Caco-2 (cell line): ENCODE results near the gene TTC9. TPM values are rescaled to one million over a fixed set of nuclear protein-coding genes. Genes with fewer than 3 reads are reported as not detected.

ENCODE experiments used
- BruUV-seq: library from RNA; stranded (reverse); fragments of 400-500 nt; replicated peaks from 2 replicates; lab custom pipeline; 2021; lab: Mats Ljungman, UMichigan
- CTCF ChIA-PET: fragments of 300-600 bp; sonication (Branson Sonifier 250); formaldehyde crosslinking; loops from one replicate; lab custom pipeline; 2022; ENCODE audit warnings: antibody characterized with exemption; lab: Charles Lee
- POLR2A ChIA-PET: fragments of 300-600 bp; sonication (Branson Sonifier 250); formaldehyde crosslinking; loops from one replicate; lab custom pipeline; 2022; ENCODE audit warnings: antibody characterized with exemption; lab: Charles Lee
- DNase-seq, 2 experiments: peaks; one replicate each; pipeline versions ENCODE4 v3.0.0 to v3.0.0-alpha.2; 2020 to 2022
- H3K27me3 ChIP-seq: replicated peaks from 2 replicates; pipeline ENCODE4 v1.6.0; 2011; ENCODE audit warnings: low read length; ENCODE audit not compliant: control insufficient read depth, insufficient read depth
- H3K36me3 ChIP-seq: 2 replicates; pipeline ENCODE4 v1.5.1; 2011; ENCODE audit warnings: low read length; ENCODE audit not compliant: control insufficient read depth, insufficient read depth
- H3K4me1 ChIP-seq: fragments of 250-450 bp; sonication (Bioruptor Pico); 2 replicates; pipeline ENCODE4 v1.5.1; 2020; ENCODE audit warnings: mild to moderate bottlenecking
- H3K4me3 ChIP-seq: 2 replicates; pipeline ENCODE4 v1.5.1; 2011; ENCODE audit warnings: low read depth, mild to moderate bottlenecking, control low read depth, low read length
- H3K9me3 ChIP-seq: fragments of 250-450 bp; sonication (Bioruptor Pico); 2 replicates; pipeline ENCODE4 v1.5.1; 2020; ENCODE audit warnings: mild to moderate bottlenecking, moderate library complexity
- H3K27ac Mint-ChIP-seq: one replicate; pipeline ENCODE4 v1.8.0; 2022; ENCODE audit warnings: mixed read lengths; ENCODE audit not compliant: unreplicated experiment
- H3K27me3 Mint-ChIP-seq: one replicate; pipeline ENCODE4 v1.8.0; 2022; ENCODE audit warnings: mixed read lengths; ENCODE audit not compliant: insufficient read depth, unreplicated experiment
- H3K36me3 Mint-ChIP-seq: one replicate; pipeline ENCODE4 v1.8.0; 2022; ENCODE audit warnings: mild to moderate bottlenecking, mixed read lengths; ENCODE audit not compliant: insufficient read depth, unreplicated experiment
- H3K4me1 Mint-ChIP-seq: one replicate; pipeline ENCODE4 v1.8.0; 2022; ENCODE audit warnings: low read depth, mixed read lengths; ENCODE audit not compliant: unreplicated experiment
- H3K4me3 Mint-ChIP-seq: one replicate; pipeline ENCODE4 v1.8.0; 2022; ENCODE audit warnings: mild to moderate bottlenecking, moderate library complexity, mixed read lengths; ENCODE audit not compliant: unreplicated experiment
- H3K9me3 Mint-ChIP-seq: one replicate; pipeline ENCODE4 v1.8.0; 2022; ENCODE audit warnings: mixed read lengths; ENCODE audit not compliant: unreplicated experiment
- intact Hi-C: fragments of 100-400 bp; cut with micrococcal nuclease; formaldehyde crosslinking; loops from one replicate; pipeline ENCODE4 v1.10.0; 2022; ENCODE audit not compliant: unreplicated experiment
- total RNA-seq: library from RNA; stranded (reverse); gene quantifications from 2 replicates; pipeline ENCODE4 v1.2.3, GENCODE V29; 2022
- TF ChIP-seq, protein P1 (sequence below), 2 experiments: fragments of 200-600 bp in 1 of 2; IDR thresholded peaks; 1 replicate in 1 of 2; 2 replicates in 1 of 2; pipeline versions ENCODE4 v1.5.1 to v1.8.0; 2011 to 2022; ENCODE audit warnings: antibody characterized with exemption in 1 of 2, control low read depth in 1 of 2, inconsistent platforms in 1 of 2, low read depth in 1 of 2, low read length in 1 of 2, mild to moderate bottlenecking in 1 of 2, moderate library complexity in 1 of 2; ENCODE audit not compliant: insufficient read depth in 1 of 2, severe bottlenecking in 1 of 2, unreplicated experiment in 1 of 2

Gene TTC9
- total RNA-seq, 1 experiment from 2014 or later = 4.6 TPM

DNA sequence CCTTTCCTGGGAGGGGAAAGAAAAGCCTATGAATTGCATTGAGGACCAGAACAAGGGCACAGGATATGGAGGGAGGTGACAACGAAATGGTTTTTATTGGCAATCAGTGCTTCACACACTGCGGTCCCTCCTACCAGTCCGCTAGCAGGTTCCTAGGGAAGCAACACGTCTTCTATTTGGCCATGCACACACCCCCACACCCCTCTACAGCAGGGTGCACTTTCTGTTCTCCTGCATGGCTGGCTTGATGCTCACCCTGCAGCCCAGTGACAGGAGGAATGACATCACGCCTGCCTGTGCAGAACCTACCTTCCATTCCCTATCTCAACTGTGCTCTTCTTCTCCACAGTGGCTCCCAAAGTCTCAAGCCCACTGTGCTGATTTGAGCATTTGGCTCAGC, 57.9 kb downstream of the TTC9 start:
- CTCF ChIA-PET = no interaction called here

DNA sequence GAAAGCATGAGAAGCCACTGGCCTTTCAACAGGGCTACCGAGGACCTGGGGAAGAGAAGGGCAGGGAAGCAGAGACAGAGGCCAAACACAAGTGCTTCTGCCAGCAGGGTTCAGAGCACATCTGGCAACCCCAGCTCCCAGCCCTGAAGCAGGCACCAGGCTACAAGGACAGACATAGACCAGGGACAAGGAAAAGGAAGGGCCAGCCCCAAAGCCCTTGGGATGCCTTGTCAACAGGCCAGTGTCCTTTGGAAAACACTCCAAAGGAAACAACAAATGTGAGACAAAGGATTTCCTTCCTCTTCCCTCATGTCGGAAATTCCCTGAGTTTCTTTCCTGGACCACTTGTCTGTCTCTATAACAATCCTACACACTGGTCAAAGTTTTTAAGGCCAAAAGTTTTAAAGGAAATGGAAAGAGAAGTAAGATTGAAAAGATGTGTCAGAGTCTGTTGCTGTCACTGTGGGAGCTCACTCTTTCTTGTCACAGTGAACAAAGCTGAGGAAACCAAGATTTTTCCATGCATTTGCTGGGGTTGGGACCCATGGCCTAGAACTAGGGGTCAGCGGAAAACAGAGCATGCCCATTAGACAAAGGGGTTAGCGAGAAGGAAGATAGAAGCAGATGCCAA, 59.4 kb downstream of the TTC9 start:
- CTCF ChIA-PET = interaction anchor here (0.7 kb wide), 1 partner anchor 615 kb away, joined by 14 read pairs; no protein-coding TSS in a partner anchor
- Mint-ChIP-seq H3K9me3 (no peaks in the 10 kb centered on the region), H3K4me3 (no peak overlapping the region), H3K4me1 (peaks cover 17% of the 10 kb centered on the region), H3K27ac (no peak overlapping the region), H3K36me3 (no peaks in the 10 kb centered on the region), H3K27me3 (no peaks in the 10 kb centered on the region)
- no peak for DNase-seq
- Histone ChIP-seq H3K9me3 (no peaks in the 10 kb centered on the region), H3K27me3 (no peaks in the 10 kb centered on the region), H3K36me3 (no peaks in the 10 kb centered on the region), H3K4me3 (no peak overlapping the region), H3K4me1 (peaks cover 15% of the 10 kb centered on the region)
- intact Hi-C loops = no loop called here
- TF ChIP-seq, protein P1, sequence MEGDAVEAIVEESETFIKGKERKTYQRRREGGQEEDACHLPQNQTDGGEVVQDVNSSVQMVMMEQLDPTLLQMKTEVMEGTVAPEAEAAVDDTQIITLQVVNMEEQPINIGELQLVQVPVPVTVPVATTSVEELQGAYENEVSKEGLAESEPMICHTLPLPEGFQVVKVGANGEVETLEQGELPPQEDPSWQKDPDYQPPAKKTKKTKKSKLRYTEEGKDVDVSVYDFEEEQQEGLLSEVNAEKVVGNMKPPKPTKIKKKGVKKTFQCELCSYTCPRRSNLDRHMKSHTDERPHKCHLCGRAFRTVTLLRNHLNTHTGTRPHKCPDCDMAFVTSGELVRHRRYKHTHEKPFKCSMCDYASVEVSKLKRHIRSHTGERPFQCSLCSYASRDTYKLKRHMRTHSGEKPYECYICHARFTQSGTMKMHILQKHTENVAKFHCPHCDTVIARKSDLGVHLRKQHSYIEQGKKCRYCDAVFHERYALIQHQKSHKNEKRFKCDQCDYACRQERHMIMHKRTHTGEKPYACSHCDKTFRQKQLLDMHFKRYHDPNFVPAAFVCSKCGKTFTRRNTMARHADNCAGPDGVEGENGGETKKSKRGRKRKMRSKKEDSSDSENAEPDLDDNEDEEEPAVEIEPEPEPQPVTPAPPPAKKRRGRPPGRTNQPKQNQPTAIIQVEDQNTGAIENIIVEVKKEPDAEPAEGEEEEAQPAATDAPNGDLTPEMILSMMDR (IDR thresholded peaks at IDR 0.05; ENCODE audit: insufficient read depth in 1 of 2, low read depth in 1 of 2, low read length in 1 of 2, severe bottlenecking in 1 of 2, unreplicated experiment in 1 of 2) = no peak
- BruUV-seq = no TSS peak
- POLR2A ChIA-PET = no interaction called here

More for the DNA sequence above, 57.9 kb downstream of the TTC9 start:
- H3K27ac Mint-ChIP-seq = no peak overlapping the region
- Histone ChIP-seq H3K27me3 (no peaks in the 10 kb centered on the region), H3K4me1 (peaks cover 15% of the 10 kb centered on the region), H3K9me3 (no peaks in the 10 kb centered on the region), H3K4me3 (no peak overlapping the region), H3K36me3 (no peaks in the 10 kb centered on the region)
- TF ChIP-seq, protein P1 (IDR thresholded peaks at IDR 0.05; ENCODE audit: insufficient read depth in 1 of 2, low read depth in 1 of 2, low read length in 1 of 2, severe bottlenecking in 1 of 2, unreplicated experiment in 1 of 2) = no peak
- no peaks in the 10 kb centered on the region for H3K9me3 Mint-ChIP-seq
- H3K36me3 Mint-ChIP-seq = no peaks in the 10 kb centered on the region
- intact Hi-C loops = no loop called here
- POLR2A ChIA-PET = interaction anchor here (0.6 kb wide), 1 partner anchor 41 kb away, joined by 3 read pairs; no protein-coding TSS in a partner anchor
- no peaks in the 10 kb centered on the region for H3K27me3 Mint-ChIP-seq
- DNase-seq = no peak
- H3K4me1 Mint-ChIP-seq = peaks cover 17% of the 10 kb centered on the region
- H3K4me3 Mint-ChIP-seq = no peak overlapping the region
- BruUV-seq = no TSS peak

- TF ChIP-seq, protein P1 (IDR thresholded peaks at IDR 0.05; ENCODE audit: insufficient read depth in 1 of 2, low read depth in 1 of 2, low read length in 1 of 2, severe bottlenecking in 1 of 2, unreplicated experiment in 1 of 2) = no peak
- Histone ChIP-seq H3K9me3 (no peaks in the 10 kb centered on the region), H3K36me3 (no peaks in the 10 kb centered on the region), H3K4me1 (peaks cover 15% of the 10 kb centered on the region), H3K4me3 (no peak overlapping the region), H3K27me3 (no peaks in the 10 kb centered on the region)
- CTCF ChIA-PET = interaction anchor here (0.7 kb wide), 1 partner anchor 614 kb away, joined by 14 read pairs; no protein-coding TSS in a partner anchor
- H3K4me3 Mint-ChIP-seq = no peak overlapping the region
- no peak overlapping the region for H3K27ac Mint-ChIP-seq
- POLR2A ChIA-PET = no interaction called here
- intact Hi-C loops = no loop called here
- no peaks in the 10 kb centered on the region for H3K36me3 Mint-ChIP-seq
- H3K4me1 Mint-ChIP-seq = peaks cover 17% of the 10 kb centered on the region
- H3K9me3 Mint-ChIP-seq = no peaks in the 10 kb centered on the region
- no TSS peak for BruUV-seq
- no peaks in the 10 kb centered on the region for H3K27me3 Mint-ChIP-seq
- DNase-seq = no peak
Measured at GRCh38 chr14:70701610-70702009, 59.9 kb downstream of the TTC9 start.
